ENCODE results near the gene GSG1L2.
A peak's percentile ranks its signal among the peaks of the same experiment; 100 is the strongest.

Gene GSG1L2

DNA sequence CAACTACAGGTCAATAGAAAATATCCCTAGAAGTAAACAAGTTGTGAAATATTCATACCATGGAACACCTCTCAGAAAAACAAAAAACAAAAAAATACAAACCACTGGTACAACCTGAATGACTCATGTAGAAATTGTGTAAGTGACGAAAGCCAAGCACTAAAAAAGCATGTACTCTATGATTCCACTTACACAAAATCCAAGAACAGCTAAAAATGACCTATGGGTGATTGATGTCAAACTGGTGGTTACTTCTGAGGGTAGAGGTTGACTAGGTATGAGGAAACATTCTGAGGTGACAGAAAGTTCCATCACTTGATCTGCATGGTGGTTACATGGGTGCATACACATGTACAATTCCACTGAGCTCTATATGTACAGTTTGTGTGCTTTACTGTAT is 61.6 kb downstream of the GSG1L2 start:
- H3K4me3 ChIP-seq (ENCODE audit: low read depth, low read length): no peak overlapping the region
- DNase-seq (ENCODE audit: low read depth): no peak
- TF ChIP-seq, protein P1, sequence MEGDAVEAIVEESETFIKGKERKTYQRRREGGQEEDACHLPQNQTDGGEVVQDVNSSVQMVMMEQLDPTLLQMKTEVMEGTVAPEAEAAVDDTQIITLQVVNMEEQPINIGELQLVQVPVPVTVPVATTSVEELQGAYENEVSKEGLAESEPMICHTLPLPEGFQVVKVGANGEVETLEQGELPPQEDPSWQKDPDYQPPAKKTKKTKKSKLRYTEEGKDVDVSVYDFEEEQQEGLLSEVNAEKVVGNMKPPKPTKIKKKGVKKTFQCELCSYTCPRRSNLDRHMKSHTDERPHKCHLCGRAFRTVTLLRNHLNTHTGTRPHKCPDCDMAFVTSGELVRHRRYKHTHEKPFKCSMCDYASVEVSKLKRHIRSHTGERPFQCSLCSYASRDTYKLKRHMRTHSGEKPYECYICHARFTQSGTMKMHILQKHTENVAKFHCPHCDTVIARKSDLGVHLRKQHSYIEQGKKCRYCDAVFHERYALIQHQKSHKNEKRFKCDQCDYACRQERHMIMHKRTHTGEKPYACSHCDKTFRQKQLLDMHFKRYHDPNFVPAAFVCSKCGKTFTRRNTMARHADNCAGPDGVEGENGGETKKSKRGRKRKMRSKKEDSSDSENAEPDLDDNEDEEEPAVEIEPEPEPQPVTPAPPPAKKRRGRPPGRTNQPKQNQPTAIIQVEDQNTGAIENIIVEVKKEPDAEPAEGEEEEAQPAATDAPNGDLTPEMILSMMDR (IDR thresholded peaks at IDR 0.05; ENCODE audit: control insufficient read depth, extremely low read depth, insufficient read depth): no peak

DNA sequence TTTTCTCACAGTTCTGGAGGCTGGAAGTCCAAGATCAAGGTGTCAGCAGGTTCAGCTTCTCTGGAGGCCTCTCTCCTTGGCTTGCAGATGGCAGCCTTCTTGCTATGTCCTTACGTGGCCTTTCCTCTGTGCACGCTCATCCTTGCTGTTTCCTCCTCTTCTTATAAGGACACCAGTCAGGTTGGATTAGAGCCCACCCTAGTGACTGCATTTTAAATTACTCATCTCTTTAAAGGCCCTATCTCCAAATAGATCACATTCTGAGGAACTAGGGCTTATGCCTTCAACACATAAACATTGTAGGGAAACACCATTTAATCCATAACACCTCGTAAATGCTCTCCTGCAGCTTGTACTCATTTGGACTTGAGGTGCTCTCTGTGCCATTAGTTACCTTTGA is 66.8 kb downstream of the GSG1L2 start:
- TF ChIP-seq, protein P1 (IDR thresholded peaks at IDR 0.05; ENCODE audit: control insufficient read depth, extremely low read depth, insufficient read depth): no peak
- peak; percentile 6 for DNase-seq (ENCODE audit: low read depth)

More for the DNA sequence above, 66.8 kb downstream of the GSG1L2 start:
- no peak overlapping the region for H3K4me3 ChIP-seq (ENCODE audit: low read depth, low read length)
